Right kidney (tissue), 1 donor: ENCODE measurements around the gene TMEM39A.

Experiments used
- DNase-seq: peaks from one replicate; pipeline ENCODE4 v3.0.0-alpha.2; 2016

The TMEM39A gene

GRCh38 chr3:119401503-119402440 lies 61.6 kb downstream of the TMEM39A start:
- peak; percentile 16 for DNase-seq

GRCh38 chr3:119401069-119401468 lies 62.3 kb downstream of the TMEM39A start:
- no peak for DNase-seq

GRCh38 chr3:119400466-119400865 lies 62.9 kb downstream of the TMEM39A start:
- DNase-seq: no peak

- DNase-seq: no peak
Measured at GRCh38 chr3:119396870-119397269, 66.5 kb downstream of the TMEM39A start.

GRCh38 chr3:119395923-119396358 lies 67.5 kb downstream of the TMEM39A start:
- DNase-seq: no peak

GRCh38 chr3:119388577-119388976 lies 74.8 kb downstream of the TMEM39A start:
- no peak for DNase-seq

- DNase-seq: no peak
Measured at GRCh38 chr3:119382134-119382533, 81.3 kb downstream of the TMEM39A start.

GRCh38 chr3:119380697-119381096 lies 82.7 kb downstream of the TMEM39A start:
- no peak for DNase-seq
